ENCODE data around the gene NTN5. TPM values are rescaled to one million over a fixed set of nuclear protein-coding genes. Genes with fewer than 3 reads are reported as not detected.
A peak's percentile ranks its signal among the peaks of the same experiment; 100 is the strongest.

Gene NTN5
- total and polyA plus RNA-seq, 9 of the 15 experiments (the other 6 are each of a cell fraction or from before 2014, with no cell fraction given) = not detected

DNA sequence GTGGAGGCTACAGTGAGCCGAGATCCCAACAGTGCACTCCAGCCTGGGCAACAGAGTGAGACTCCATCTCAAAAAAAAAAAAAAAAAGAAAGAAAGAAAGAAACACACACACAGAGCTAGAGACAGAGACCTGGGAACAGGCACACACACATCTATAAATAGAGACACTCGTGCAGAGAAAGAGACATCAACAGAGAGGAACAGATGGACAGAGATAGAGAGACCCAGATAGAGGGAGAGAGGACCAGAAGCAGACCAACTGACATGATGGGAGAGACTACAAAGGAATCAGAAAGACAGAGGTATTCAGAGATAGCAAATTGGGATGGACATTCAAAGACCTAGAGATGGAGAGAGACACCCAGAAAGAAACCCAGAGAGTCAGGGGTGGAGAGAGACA lies 24.7 kb downstream of the NTN5 start (continued):
- TF ChIP-seq CSDE1 (IDR thresholded peaks at IDR 0.05) (no peak), NFE2L1 (tag; IDR thresholded peaks at IDR 0.05; ENCODE audit: borderline replicate concordance, low read depth) (no peak)

DNA sequence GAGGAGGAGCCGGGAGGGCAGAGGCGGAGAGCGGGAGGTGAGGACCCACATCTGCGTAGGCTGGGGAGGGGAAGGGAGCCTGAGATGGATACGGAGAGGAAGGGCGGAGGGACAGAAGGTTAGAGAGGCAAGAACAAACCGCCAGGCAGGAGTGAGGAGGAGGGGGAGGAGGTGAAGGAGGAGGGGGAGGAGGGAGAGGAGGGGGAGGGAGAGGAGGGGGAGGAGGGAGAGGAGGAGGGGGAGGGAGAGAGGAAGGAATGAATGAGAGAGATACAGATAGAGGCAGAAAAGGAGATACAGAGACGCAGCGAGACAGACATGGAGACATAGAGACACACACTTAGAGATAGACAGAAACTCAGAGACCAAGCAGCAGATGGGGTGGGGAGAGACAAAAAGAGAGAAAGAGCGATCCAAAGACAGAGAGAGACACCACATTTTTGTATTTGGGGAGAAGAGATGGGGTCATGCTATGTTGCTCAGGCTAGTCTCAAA lies 26.0 kb downstream of the NTN5 start:
- Histone ChIP-seq H3K27me3 (ENCODE audit: control insufficient read depth in 2 of 2, insufficient read depth in 2 of 2, low read length in 2 of 2) (no peaks in the 10 kb centered on the region), H3K4me2 (ENCODE audit: insufficient read depth, low read length) (peak overlapping the region; percentile 84), H3K36me3 (ENCODE audit: control insufficient read depth, insufficient read depth, low read length) (no peaks in the 10 kb centered on the region), H3K9me1 (ENCODE audit: control insufficient read depth, insufficient read depth, low read length) (no peaks in the 10 kb centered on the region), H3K4me3 (peak overlapping the region; percentile 56), H2AFZ (ENCODE audit: low read depth, low read length) (peak overlapping the region; percentile 95), H3K9ac (ENCODE audit: insufficient read depth in 1 of 2, low read depth in 2 of 2, low read length in 2 of 2) (peak overlapping the region in 1 of 2 experiments; percentile 87; a peak in 2 of 4 replicates), H3K4me1 (replicated peaks in 1 of 2; ENCODE audit: control insufficient read depth in 2 of 2, insufficient read depth in 2 of 2, low read length in 2 of 2) (peaks cover 18 to 47% of the 10 kb centered on the region in 2 experiments; a peak in 4 of 5 replicates), H3K79me2 (ENCODE audit: control insufficient read depth, insufficient read depth, low read length) (no peaks in the 10 kb centered on the region), H3K27ac (ENCODE audit: extremely low read depth, low read depth, low read length) (no peak overlapping the region; the same call in 2 of the 3 replicates), H3K9me3 (replicated peaks; ENCODE audit: control insufficient read depth, insufficient read depth, low read depth, low read length) (no peaks in the 10 kb centered on the region), H4K20me1 (replicated peaks; ENCODE audit: control insufficient read depth, insufficient read depth, low read length) (no peaks in the 10 kb centered on the region)
- WGBS (ENCODE audit: insufficient coverage, low coverage, missing lambda C conversion rate) = 21% methylated on average over 3 of the region's 10 CpGs
- peak; percentile 72 for FAIRE-seq
- intact Hi-C loops (cut with micrococcal nuclease) = loop anchor here (1.0 to 5.0 kb wide), 3 partner anchors 91 to 188 kb away; no protein-coding TSS in a partner anchor
- peak in 1 of 4 experiments; percentile 95 for DNase-seq (ENCODE audit: extremely low read depth in 1 of 4, low spot score in 3 of 4)
- POLR2A ChIA-PET = interaction anchor here (0.6 kb wide), 1 partner anchor 716 kb away, joined by 3 read pairs; no protein-coding TSS in a partner anchor
- in situ Hi-C loops (cut with MboI) = loop anchor here (5.0 to 10.0 kb wide), 3 partner anchors 96 to 328 kb away; partner anchors contain the start of gene RASIP1
- BruUV-seq (replicated peaks) = no TSS peak
- CTCF ChIA-PET (ENCODE audit: low intra/inter-chr PET ratio) = interaction anchor here (1.0 to 2.2 kb wide), 4 partner anchors 92 to 196 kb away, joined by 3 to 16 read pairs (median 5); no protein-coding TSS in a partner anchor
- ATAC-seq = no peak
- no peak for TF ChIP-seq CAMTA2 (CRISPR knock-in tag; conservative IDR thresholded peaks at IDR 0.05)
- no peak for TF ChIP-seq MTA2 (IDR thresholded peaks at IDR 0.05; ENCODE audit: low read depth)
- no peak for TF ChIP-seq PTBP1 (IDR thresholded peaks at IDR 0.05; ENCODE audit: low read depth, low read length)
- TF ChIP-seq ZFX (CRISPR knock-in tag; IDR thresholded peaks at IDR 0.05) = no peak
- TF ChIP-seq MXI1 (IDR thresholded peaks at IDR 0.05; ENCODE audit: low read depth, low read length) = no peak
- no peak; a peak in 1 of 4 replicates for TF ChIP-seq MAZ (CRISPR knock-in tag; conservative IDR thresholded peaks at IDR 0.05 in 1 of 2, IDR thresholded peaks at IDR 0.05 in 1 of 2)
- TF ChIP-seq C11orf30 (IDR thresholded peaks at IDR 0.05; ENCODE audit: low read depth) = no peak
- TF ChIP-seq ZNF239 (CRISPR knock-in tag; IDR thresholded peaks at IDR 0.05) = no peak
- TF ChIP-seq HEY1 (CRISPR knock-in tag; IDR thresholded peaks at IDR 0.05; ENCODE audit: borderline replicate concordance) = no peak
- no peak for TF ChIP-seq POLR2A (conservative IDR thresholded peaks at IDR 0.05)
- TF ChIP-seq CCNT2 (IDR thresholded peaks at IDR 0.05; ENCODE audit: borderline replicate concordance, extremely low read depth, insufficient read length, low read depth, low read length) = no peak
- TF ChIP-seq NFIX (CRISPR knock-in tag; IDR thresholded peaks at IDR 0.05; ENCODE audit: low read depth) = no peak
- TF ChIP-seq ZNF263 (CRISPR knock-in tag; IDR thresholded peaks at IDR 0.05; ENCODE audit: borderline replicate concordance) = peak; percentile 98
- TF ChIP-seq BRD9 (IDR thresholded peaks at IDR 0.05; ENCODE audit: low read depth, partially characterized antibody) = peak; percentile 23
- TF ChIP-seq, protein P1, sequence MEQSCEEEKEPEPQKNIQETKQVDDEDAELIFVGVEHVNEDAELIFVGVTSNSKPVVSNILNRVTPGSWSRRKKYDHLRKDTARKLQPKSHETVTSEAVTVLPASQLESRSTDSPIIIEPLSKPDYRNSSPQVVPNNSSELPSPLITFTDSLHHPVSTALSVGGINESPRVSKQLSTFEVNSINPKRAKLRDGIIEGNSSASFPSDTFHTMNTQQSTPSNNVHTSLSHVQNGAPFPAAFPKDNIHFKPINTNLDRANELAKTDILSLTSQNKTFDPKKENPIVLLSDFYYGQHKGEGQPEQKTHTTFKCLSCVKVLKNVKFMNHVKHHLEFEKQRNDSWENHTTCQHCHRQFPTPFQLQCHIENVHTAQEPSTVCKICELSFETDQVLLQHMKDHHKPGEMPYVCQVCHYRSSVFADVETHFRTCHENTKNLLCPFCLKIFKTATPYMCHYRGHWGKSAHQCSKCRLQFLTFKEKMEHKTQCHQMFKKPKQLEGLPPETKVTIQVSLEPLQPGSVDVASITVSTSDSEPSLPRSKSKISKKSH (CRISPR knock-in tag; IDR thresholded peaks at IDR 0.05) = no peak
- TF ChIP-seq ELF4 (CRISPR knock-in tag; IDR thresholded peaks at IDR 0.05) = peak; percentile 57; the same call in 1 of the 2 replicates
- TF ChIP-seq, protein P2, sequence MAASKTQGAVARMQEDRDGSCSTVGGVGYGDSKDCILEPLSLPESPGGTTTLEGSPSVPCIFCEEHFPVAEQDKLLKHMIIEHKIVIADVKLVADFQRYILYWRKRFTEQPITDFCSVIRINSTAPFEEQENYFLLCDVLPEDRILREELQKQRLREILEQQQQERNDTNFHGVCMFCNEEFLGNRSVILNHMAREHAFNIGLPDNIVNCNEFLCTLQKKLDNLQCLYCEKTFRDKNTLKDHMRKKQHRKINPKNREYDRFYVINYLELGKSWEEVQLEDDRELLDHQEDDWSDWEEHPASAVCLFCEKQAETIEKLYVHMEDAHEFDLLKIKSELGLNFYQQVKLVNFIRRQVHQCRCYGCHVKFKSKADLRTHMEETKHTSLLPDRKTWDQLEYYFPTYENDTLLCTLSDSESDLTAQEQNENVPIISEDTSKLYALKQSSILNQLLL (CRISPR knock-in tag; IDR thresholded peaks at IDR 0.05; ENCODE audit: borderline replicate concordance) = no peak
- TF ChIP-seq SMAD1 (IDR thresholded peaks at IDR 0.05; ENCODE audit: low read depth, low read length, partially characterized antibody) = no peak
